ENCODE results near the gene CSMD2. TPM values are rescaled to one million over a fixed set of nuclear protein-coding genes. Genes with fewer than 3 reads are reported as not detected.

CSMD2 gene
- total and polyA plus RNA-seq, 2 of the 8 experiments (the other 6 are each of a cell fraction or from before 2014, with no cell fraction given), result 7.0 to 14.7 TPM

- TF ChIP-seq CHD7 (IDR thresholded peaks at IDR 0.05; ENCODE audit: insufficient replicate concordance, low read length), result no peak
- TF ChIP-seq MAFK (IDR thresholded peaks at IDR 0.05; ENCODE audit: low read depth, low read length), result no peak
- no peak for TF ChIP-seq SP2 (IDR thresholded peaks at IDR 0.05; ENCODE audit: low read length)
- TF ChIP-seq EGR1 (IDR thresholded peaks at IDR 0.05; ENCODE audit: borderline replicate concordance, low read depth, low read length), result no peak
- TF ChIP-seq ZNF274 (IDR thresholded peaks at IDR 0.05; ENCODE audit: borderline replicate concordance, extremely low read depth, low read length), result no peak
- TF ChIP-seq CTCF (IDR thresholded peaks at IDR 0.05; ENCODE audit: control extremely low read depth in 1 of 3, insufficient read depth in 1 of 3, low read depth in 1 of 3, low read length in 3 of 3), result no peak
- no peak for TF ChIP-seq CHD1 (IDR thresholded peaks at IDR 0.05; ENCODE audit: low read depth, low read length)
- TF ChIP-seq POLR2AphosphoS5 (IDR thresholded peaks at IDR 0.05; ENCODE audit: low read depth, low read length), result no peak
- no peak for TF ChIP-seq SUZ12 (IDR thresholded peaks at IDR 0.05; ENCODE audit: low read length)
- TF ChIP-seq RFX5 (IDR thresholded peaks at IDR 0.05; ENCODE audit: borderline replicate concordance, low read depth, low read length), result no peak
Measured at GRCh38 chr1:33824971-33825370, 340.1 kb downstream of the CSMD2 start (continued).
